HepG2 (cell line): ENCODE measurements around the gene CKAP2. TPM values are rescaled to one million over a fixed set of nuclear protein-coding genes. Genes with fewer than 3 reads are reported as not detected.

Experiments used
- KDM1A ChIP-seq: IDR thresholded peaks from 2 replicates; pipeline ENCODE4 v1.6.1; 2016; ENCODE audit warnings: missing compliant biosample characterization
- KDM4B ChIP-seq: sonication (generic); formaldehyde crosslinking; IDR thresholded peaks from 2 replicates; pipeline ENCODE4 v1.4.0; 2020; ENCODE audit warnings: missing genetic modification reagents
- MXI1 ChIP-seq: IDR thresholded peaks from 3 replicates; pipeline ENCODE4 v1.6.1; 2012; ENCODE audit warnings: low read depth, low read length, inconsistent platforms, borderline replicate concordance
- NRL ChIP-seq: sonication (generic); formaldehyde crosslinking; IDR thresholded peaks from 2 replicates; pipeline ENCODE4 v1.5.0; 2020; ENCODE audit warnings: missing genetic modification reagents, mild to moderate bottlenecking, moderate library complexity, borderline replicate concordance
- PRPF4 ChIP-seq: fragments of 200-400 bp; formaldehyde crosslinking; IDR thresholded peaks from 2 replicates; pipeline ENCODE4 v1.6.1; 2016; ENCODE audit warnings: low read length, low read depth; ENCODE audit not compliant: poor library complexity, severe bottlenecking
- SCMH1 ChIP-seq: sonication (generic); formaldehyde crosslinking; IDR thresholded peaks from 2 replicates; pipeline ENCODE4 v1.9.0; 2021; ENCODE audit warnings: missing genetic modification reagents, mild to moderate bottlenecking, borderline replicate concordance
- ZNF251 ChIP-seq: sonication (generic); formaldehyde crosslinking; IDR thresholded peaks from 2 replicates; pipeline ENCODE4 v1.9.0; 2021; ENCODE audit warnings: mild to moderate bottlenecking, missing genetic modification reagents
- polyA plus RNA-seq, 8 experiments: library from polyadenylated mRNA; depleted of rRNA in 3 of 8; stranded (reverse) in 7 of 8; unstranded in 1 of 8; fragments of >200 nt; fragmentation: Illumina TruSeq in 4 of 8; extraction: Trizol in 4 of 8; gene quantifications; 2 replicates each; pipeline versions ENCODE4 v1.2.1 to v1.2.3, GENCODE V29; 2011 to 2016; ENCODE audit warnings: low read depth in 4 of 8, missing spikeins in 1 of 8, mixed read lengths in 1 of 8; ENCODE audit not compliant: insufficient read depth in 1 of 8
- total RNA-seq, 5 experiments: library from RNA; depleted of rRNA; stranded (reverse); fragments of >200 nt; fragmentation: Illumina TruSeq; extraction: Trizol; gene quantifications; 2 replicates each; pipeline ENCODE4 v1.2.3, GENCODE V29; 2016; ENCODE audit warnings: low read depth in 1 of 5
- TF ChIP-seq, protein P1 (sequence below): sonication (generic); formaldehyde crosslinking; IDR thresholded peaks from 2 replicates; pipeline ENCODE4 v1.4.0; 2020; ENCODE audit warnings: low read depth, missing genetic modification reagents
- TF ChIP-seq, protein P2 (sequence below): sonication (generic); formaldehyde crosslinking; IDR thresholded peaks from 2 replicates; pipeline ENCODE4 v1.4.0; 2020; ENCODE audit warnings: mild to moderate bottlenecking, missing genetic modification reagents
- TF ChIP-seq, protein P3 (sequence below): IDR thresholded peaks from 2 replicates; pipeline ENCODE4 v1.6.1; 2012; ENCODE audit warnings: inconsistent platforms
- TF ChIP-seq, protein P4 (sequence below): sonication (generic); formaldehyde crosslinking; IDR thresholded peaks from 2 replicates; pipeline ENCODE4 v1.8.0; 2022; ENCODE audit warnings: missing genetic modification reagents, low read depth, mild to moderate bottlenecking, borderline replicate concordance
- TF ChIP-seq, protein P5 (sequence below): sonication (generic); formaldehyde crosslinking; IDR thresholded peaks from 2 replicates; pipeline ENCODE4 v1.4.0; 2020; ENCODE audit warnings: mild to moderate bottlenecking, missing genetic modification reagents

Gene CKAP2
- total and polyA plus RNA-seq, 2 of the 13 experiments (the other 11 are each of a cell fraction or from before 2014, with no cell fraction given): 6.7 to 40.3 TPM

DNA sequence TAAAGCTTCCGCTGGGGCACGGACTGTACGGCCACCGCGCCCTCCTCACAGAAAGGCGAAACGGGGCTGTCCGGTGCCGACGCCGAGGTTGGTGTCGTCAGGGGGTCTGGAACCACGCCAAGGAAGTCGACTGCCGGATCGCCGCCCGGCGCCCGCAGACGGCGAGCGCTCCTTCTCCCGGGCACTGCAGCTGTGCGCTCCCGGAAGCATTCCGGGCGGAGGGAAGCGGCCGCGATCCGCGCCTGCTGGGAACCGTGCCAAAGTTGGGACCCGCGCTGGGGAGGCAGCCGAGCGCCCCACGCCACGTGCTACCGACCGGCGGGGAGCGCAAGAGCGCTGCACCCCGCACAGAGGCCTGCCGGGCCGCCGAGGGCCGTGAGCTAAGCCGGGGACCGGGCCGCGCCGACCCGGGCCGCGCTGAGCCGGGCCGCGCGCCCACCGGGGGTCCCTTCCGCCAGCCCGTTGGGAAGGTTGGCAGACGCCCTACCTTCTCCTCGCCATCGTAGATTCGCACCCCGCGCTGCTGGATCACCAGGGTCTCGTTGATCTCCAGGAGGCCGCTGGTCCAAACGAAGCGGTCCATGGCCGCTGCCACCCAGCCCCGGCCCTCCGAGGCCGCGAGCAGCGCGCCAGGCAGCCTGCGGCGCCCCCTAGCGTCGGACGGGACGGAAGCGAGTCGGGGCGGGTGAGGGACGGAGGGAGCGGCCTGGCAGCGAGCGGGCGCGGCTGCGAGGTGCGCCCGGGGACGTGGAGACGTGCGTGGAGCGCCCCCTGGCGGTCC lies 5.1 kb upstream of the CKAP2 start, which contains the start of gene VPS36 (continued):
- TF ChIP-seq, protein P1, sequence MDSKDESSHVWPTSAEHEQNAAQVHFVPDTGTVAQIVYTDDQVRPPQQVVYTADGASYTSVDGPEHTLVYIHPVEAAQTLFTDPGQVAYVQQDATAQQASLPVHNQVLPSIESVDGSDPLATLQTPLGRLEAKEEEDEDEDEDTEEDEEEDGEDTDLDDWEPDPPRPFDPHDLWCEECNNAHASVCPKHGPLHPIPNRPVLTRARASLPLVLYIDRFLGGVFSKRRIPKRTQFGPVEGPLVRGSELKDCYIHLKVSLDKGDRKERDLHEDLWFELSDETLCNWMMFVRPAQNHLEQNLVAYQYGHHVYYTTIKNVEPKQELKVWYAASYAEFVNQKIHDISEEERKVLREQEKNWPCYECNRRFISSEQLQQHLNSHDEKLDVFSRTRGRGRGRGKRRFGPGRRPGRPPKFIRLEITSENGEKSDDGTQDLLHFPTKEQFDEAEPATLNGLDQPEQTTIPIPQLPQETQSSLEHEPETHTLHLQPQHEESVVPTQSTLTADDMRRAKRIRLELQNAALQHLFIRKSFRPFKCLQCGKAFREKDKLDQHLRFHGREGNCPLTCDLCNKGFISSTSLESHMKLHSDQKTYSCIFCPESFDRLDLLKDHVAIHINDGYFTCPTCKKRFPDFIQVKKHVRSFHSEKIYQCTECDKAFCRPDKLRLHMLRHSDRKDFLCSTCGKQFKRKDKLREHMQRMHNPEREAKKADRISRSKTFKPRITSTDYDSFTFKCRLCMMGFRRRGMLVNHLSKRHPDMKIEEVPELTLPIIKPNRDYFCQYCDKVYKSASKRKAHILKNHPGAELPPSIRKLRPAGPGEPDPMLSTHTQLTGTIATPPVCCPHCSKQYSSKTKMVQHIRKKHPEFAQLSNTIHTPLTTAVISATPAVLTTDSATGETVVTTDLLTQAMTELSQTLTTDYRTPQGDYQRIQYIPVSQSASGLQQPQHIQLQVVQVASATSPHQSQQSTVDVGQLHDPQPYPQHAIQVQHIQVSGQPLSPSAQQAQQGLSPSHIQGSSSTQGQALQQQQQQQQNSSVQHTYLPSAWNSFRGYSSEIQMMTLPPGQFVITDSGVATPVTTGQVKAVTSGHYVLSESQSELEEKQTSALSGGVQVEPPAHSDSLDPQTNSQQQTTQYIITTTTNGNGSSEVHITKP: no peak
- 0 out of 2 replicates have a peak, but pooled peaks have one; percentile 37 for TF ChIP-seq KDM4B
- TF ChIP-seq, protein P2, sequence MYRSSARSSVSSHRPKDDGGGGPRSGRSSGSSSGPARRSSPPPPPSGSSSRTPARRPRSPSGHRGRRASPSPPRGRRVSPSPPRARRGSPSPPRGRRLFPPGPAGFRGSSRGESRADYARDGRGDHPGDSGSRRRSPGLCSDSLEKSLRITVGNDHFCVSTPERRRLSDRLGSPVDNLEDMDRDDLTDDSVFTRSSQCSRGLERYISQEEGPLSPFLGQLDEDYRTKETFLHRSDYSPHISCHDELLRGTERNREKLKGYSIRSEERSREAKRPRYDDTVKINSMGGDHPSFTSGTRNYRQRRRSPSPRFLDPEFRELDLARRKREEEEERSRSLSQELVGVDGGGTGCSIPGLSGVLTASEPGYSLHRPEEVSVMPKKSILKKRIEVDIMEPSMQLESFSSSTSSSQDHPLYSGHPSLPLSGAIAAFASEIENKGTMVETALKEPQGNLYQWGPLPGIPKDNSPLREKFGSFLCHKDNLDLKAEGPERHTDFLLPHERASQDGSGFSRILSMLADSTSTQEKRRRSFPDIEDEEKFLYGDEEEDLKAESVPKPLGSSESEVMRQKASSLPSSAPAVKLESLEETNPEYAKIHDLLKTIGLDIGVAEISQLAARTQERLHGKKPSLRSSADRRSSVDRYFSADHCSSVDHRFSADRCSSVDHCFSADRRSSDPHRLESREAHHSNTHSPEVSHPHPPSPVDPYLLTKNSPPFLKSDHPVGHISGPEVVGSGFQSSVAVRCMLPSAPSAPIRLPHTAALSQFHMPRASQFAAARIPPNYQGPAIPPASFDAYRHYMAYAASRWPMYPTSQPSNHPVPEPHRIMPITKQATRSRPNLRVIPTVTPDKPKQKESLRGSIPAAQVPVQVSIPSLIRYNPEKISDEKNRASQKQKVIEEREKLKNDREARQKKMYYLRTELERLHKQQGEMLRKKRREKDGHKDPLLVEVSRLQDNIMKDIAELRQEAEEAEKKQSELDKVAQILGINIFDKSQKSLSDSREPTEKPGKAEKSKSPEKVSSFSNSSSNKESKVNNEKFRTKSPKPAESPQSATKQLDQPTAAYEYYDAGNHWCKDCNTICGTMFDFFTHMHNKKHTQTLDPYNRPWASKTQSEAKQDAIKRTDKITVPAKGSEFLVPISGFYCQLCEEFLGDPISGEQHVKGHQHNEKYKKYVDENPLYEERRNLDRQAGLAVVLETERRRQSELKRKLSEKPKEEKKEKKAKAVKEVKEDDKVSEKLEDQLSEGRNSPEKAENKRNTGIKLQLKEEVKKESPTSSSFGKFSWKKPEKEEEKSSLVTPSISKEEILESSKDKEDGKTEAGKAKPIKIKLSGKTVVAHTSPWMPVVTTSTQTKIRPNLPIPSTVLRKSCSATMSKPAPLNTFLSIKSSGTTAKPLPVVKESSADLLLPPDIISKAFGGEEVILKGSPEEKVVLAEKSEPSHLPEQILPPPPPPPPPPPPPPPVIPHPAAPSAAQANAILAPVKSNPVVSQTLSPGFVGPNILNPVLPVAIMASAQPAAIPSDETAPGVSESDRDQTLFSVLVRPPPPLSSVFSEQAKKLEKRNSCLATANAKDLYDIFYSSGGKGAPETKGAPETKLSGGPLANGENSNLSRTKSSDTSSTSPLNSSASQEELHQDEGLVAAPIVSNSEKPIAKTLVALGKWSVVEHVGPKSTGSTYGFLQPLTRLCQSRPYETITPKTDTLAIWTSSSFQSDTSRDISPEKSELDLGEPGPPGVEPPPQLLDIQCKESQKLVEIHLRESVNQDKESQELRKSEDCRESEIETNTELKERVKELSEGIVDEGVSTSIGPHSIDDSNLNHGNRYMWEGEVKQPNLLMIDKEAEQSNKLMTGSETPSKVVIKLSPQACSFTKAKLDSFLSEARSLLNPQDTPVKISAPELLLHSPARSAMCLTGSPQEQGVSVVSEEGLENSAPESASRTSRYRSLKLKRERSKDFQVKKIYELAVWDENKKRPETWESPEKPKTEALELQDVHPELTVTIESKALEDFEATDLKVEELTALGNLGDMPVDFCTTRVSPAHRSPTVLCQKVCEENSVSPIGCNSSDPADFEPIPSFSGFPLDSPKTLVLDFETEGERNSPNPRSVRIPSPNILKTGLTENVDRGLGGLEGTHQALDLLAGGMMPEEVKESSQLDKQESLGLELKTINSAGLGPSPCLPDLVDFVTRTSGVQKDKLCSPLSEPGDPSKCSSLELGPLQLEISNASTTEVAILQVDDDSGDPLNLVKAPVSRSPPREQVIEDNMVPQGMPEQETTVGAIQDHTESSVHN (CRISPR knock-in tag): no peak
- TF ChIP-seq KDM1A (CRISPR knock-in tag): no peak; the same call in 1 of the 2 replicates
- peak; percentile 82; the same call in 1 of the 3 replicates for TF ChIP-seq MXI1
- TF ChIP-seq SCMH1 (CRISPR knock-in tag): no peak
- TF ChIP-seq, protein P3, sequence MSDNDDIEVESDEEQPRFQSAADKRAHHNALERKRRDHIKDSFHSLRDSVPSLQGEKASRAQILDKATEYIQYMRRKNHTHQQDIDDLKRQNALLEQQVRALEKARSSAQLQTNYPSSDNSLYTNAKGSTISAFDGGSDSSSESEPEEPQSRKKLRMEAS: peak; percentile 92
- peak; percentile 52; the same call in 1 of the 2 replicates for TF ChIP-seq NRL (CRISPR knock-in tag)
- TF ChIP-seq, protein P4, sequence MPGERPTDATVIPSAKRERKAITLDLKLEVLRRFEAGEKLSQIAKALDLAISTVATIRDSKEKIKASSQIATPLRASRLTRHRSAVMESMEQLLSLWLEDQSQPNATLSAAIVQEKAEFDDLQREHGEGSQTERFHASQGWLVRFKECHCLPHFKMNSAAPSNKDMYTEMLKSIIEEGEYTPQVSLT (CRISPR knock-in tag): no peak
- TF ChIP-seq, protein P5, sequence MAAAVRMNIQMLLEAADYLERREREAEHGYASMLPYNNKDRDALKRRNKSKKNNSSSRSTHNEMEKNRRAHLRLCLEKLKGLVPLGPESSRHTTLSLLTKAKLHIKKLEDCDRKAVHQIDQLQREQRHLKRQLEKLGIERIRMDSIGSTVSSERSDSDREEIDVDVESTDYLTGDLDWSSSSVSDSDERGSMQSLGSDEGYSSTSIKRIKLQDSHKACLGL (CRISPR knock-in tag): peak; percentile 59
- TF ChIP-seq ZNF251 (CRISPR knock-in tag): peak; percentile 38; the same call in 1 of the 2 replicates
- no peak for TF ChIP-seq PRPF4
